ENCODE measurements around the gene TAF15. TPM values are rescaled to one million over a fixed set of nuclear protein-coding genes. Genes with fewer than 3 reads are reported as not detected.

TAF15 gene
- polyA plus RNA-seq (30.8 to 101 TPM (median 57.1 TPM) in 3 replicates), polyA minus RNA-seq (35.9 to 87.8 TPM (median 52.5 TPM) in 3 replicates)
- polyA plus RNA-seq (2011; ENCODE audit: low read depth) = 70.6 TPM
- polyA plus RNA-seq (2011; cell fraction: cytosol; rRNA removed) = 51.2 and 73.6 TPM in 2 replicates
- 129 and 135 TPM in 2 replicates for polyA plus RNA-seq (2011; cell fraction: nucleus; rRNA removed)
- polyA plus RNA-seq (2012; ENCODE audit: low replicate concordance) = 73.0 and 224 TPM in 2 replicates
- 35.7 TPM for polyA minus RNA-seq (2011; cell fraction: cytosol; rRNA and poly(A)+ RNA removed)
- 65.9 and 122 TPM in 2 replicates for polyA minus RNA-seq (2011; cell fraction: nucleus; rRNA and poly(A)+ RNA removed)

DNA sequence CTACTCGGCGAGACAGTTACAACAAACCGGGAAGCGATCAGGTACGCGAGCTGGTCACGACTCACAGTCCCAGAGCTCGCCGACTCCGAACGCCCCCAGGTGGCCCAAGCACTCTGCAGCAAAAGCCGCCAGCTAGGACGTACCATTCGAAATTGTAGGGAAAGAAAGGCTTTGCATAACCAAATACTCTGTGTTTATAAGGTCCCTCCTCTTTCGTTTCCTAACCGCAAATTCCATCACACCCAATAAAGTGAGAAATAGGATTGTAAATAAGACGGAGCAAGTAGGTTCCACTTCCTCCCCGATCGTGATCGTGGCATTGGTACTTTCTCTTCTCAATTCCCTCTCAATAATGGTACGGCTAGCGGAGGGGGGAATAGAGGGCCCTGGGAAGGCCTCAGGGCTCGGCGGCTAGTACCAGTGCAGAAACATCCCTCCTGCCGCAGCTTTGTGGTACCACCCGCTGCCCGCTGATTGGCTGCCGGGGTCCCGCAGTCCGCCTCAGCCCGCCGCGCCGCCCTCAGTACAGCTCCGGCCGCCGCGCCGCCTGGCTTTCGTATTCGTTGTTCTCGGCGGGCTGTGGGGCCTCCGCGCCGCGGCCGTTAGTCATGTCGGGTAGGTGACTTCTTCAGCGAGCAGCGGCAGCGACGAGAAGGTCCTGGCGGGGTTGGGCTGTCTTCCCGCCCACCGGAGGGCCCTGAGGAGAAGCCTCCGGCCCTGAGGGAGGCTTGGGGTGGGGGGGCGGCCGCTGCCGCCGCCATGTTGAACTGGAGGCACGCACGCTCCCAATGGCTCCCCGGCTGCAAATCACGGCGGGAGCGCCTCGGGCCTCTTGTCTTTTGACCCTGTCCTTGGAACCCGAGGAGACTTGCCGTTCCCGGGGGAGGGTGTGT, at the start of gene TAF15:
TSS of gene TAF15 (plus strand) at position 523 of the 893 bp plus-strand sequence. CDS start at position 609, 86 bp downstream.
- peaks cover 30% of the 10 kb centered on the region for H3K4me1 ChIP-seq (ENCODE audit: control insufficient read depth, extremely low read depth, insufficient read depth, low read length)
- dilution Hi-C loops (cut with MboI; ENCODE audit: extremely low pct_ligation_motif_present, low sequenced_read_pairs) = no loop called here

DNA sequence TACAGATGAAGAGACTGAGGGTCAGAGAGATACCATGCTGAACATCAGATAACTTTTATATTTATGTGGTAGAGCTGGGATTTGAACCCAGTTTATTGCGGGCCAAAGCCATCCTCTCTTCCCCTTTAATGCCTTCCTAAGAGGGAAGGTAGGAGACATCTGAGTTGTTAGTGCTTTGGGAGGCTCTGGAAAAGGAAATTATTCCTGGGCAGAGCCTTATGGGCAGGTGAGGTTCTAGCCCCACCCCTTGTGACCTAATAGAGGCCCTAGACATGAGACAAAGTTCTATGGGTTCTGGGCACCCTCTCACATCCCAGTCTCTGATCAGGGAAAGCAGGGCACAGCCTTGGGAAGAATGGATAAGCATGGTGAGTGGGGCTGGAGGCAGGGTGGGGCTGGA, 48.7 kb upstream of the TAF15 start, which contains the start of gene C17orf50:
TSS of gene C17orf50 (plus strand) at position 301 of the 400 bp plus-strand sequence. CDS start at position 356, 55 bp downstream.
- Histone ChIP-seq H3K9me3 (ENCODE audit: control insufficient read depth, low read depth, low read length) (no peaks in the 10 kb centered on the region), H3K79me2 (ENCODE audit: control insufficient read depth, insufficient read depth, low read length) (no peaks in the 10 kb centered on the region), H4K20me1 (ENCODE audit: control insufficient read depth, extremely low read depth, insufficient read depth, low read length) (no peaks in the 10 kb centered on the region), H3K4me2 (ENCODE audit: control insufficient read depth, extremely low read depth, insufficient read depth, low read depth, low read length) (no peak within 1 kb of the TSS), H3K9me1 (ENCODE audit: control insufficient read depth, extremely low read depth, insufficient read depth, low read length) (no peaks in the 10 kb centered on the region), H2AFZ (ENCODE audit: control insufficient read depth, low read length) (no peak within 1 kb of the TSS), H3K27ac (ENCODE audit: control insufficient read depth, insufficient read depth, low read length) (no peak within 1 kb of the TSS), H3K4me3 (ENCODE audit: control insufficient read depth in 2 of 3, extremely low read depth in 1 of 3, insufficient read depth in 2 of 3, low read depth in 1 of 3, low read length in 3 of 3) (no peak within 1 kb of the TSS), H3K36me3 (ENCODE audit: control insufficient read depth in 2 of 2, extremely low read depth in 1 of 2, insufficient read depth in 2 of 2, low read length in 2 of 2) (no peaks in the 10 kb centered on the region), H3K4me1 (ENCODE audit: control insufficient read depth, extremely low read depth, insufficient read depth, low read length) (peaks cover 6% of the 10 kb centered on the region), H3K27me3 (ENCODE audit: control insufficient read depth, extremely low read depth, insufficient read depth, low read length) (no peaks in the 10 kb centered on the region), H3K9ac (ENCODE audit: control insufficient read depth, extremely low read depth, insufficient read depth, low read length) (no peak within 1 kb of the TSS)
- FAIRE-seq (no peak), DNase-seq (ENCODE audit: low read depth, low spot score) (no peak)
- dilution Hi-C loops (cut with MboI; ENCODE audit: extremely low pct_ligation_motif_present, low sequenced_read_pairs) = no loop called here
- no peak for TF ChIP-seq EZH2 (IDR thresholded peaks at IDR 0.05; ENCODE audit: low read length)
- TF ChIP-seq, protein P1, sequence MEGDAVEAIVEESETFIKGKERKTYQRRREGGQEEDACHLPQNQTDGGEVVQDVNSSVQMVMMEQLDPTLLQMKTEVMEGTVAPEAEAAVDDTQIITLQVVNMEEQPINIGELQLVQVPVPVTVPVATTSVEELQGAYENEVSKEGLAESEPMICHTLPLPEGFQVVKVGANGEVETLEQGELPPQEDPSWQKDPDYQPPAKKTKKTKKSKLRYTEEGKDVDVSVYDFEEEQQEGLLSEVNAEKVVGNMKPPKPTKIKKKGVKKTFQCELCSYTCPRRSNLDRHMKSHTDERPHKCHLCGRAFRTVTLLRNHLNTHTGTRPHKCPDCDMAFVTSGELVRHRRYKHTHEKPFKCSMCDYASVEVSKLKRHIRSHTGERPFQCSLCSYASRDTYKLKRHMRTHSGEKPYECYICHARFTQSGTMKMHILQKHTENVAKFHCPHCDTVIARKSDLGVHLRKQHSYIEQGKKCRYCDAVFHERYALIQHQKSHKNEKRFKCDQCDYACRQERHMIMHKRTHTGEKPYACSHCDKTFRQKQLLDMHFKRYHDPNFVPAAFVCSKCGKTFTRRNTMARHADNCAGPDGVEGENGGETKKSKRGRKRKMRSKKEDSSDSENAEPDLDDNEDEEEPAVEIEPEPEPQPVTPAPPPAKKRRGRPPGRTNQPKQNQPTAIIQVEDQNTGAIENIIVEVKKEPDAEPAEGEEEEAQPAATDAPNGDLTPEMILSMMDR (optimal IDR thresholded peaks at IDR 0.05 in 1 of 3, IDR thresholded peaks at IDR 0.05 in 1 of 3, conservative IDR thresholded peaks at IDR 0.05 in 1 of 3; ENCODE audit: extremely low read depth in 1 of 3, insufficient read depth in 2 of 3, low read length in 3 of 3) = no peak

More for the DNA sequence above, at the start of gene TAF15:
- H4K20me1 ChIP-seq (ENCODE audit: control insufficient read depth, extremely low read depth, insufficient read depth, low read length) = peaks cover 6% of the 10 kb centered on the region
- peak within 1 kb of the TSS; percentile 100 for H3K4me2 ChIP-seq (ENCODE audit: control insufficient read depth, extremely low read depth, insufficient read depth, low read depth, low read length)
- H3K79me2 ChIP-seq (ENCODE audit: control insufficient read depth, insufficient read depth, low read length) = peaks cover 49% of the 10 kb centered on the region
- H3K36me3 ChIP-seq (ENCODE audit: control insufficient read depth in 2 of 2, extremely low read depth in 1 of 2, insufficient read depth in 2 of 2, low read length in 2 of 2) = peaks cover 0 to 4% of the 10 kb centered on the region in 2 experiments
- H2AFZ ChIP-seq (ENCODE audit: control insufficient read depth, low read length) = peak within 1 kb of the TSS; percentile 97
- no peak for FAIRE-seq
- peaks cover 2% of the 10 kb centered on the region for H3K9me1 ChIP-seq (ENCODE audit: control insufficient read depth, extremely low read depth, insufficient read depth, low read length)
- peak; percentile 88 for DNase-seq (ENCODE audit: low read depth, low spot score)
- no peaks in the 10 kb centered on the region for H3K9me3 ChIP-seq (ENCODE audit: control insufficient read depth, low read depth, low read length)
- H3K27ac ChIP-seq (ENCODE audit: control insufficient read depth, insufficient read depth, low read length) = peak within 1 kb of the TSS; percentile 99
- H3K4me3 ChIP-seq (ENCODE audit: control insufficient read depth in 2 of 3, extremely low read depth in 1 of 3, insufficient read depth in 2 of 3, low read depth in 1 of 3, low read length in 3 of 3) = peak within 1 kb of the TSS; percentile 75 to 95 (median 92)
- H3K27me3 ChIP-seq (ENCODE audit: control insufficient read depth, extremely low read depth, insufficient read depth, low read length) = no peaks in the 10 kb centered on the region
- no peak for TF ChIP-seq EZH2 (IDR thresholded peaks at IDR 0.05; ENCODE audit: low read length)
- TF ChIP-seq, protein P1 (optimal IDR thresholded peaks at IDR 0.05 in 1 of 3, IDR thresholded peaks at IDR 0.05 in 1 of 3, conservative IDR thresholded peaks at IDR 0.05 in 1 of 3; ENCODE audit: extremely low read depth in 1 of 3, insufficient read depth in 2 of 3, low read length in 3 of 3) = peak; percentile 81 to 88 (median 85)
- peak within 1 kb of the TSS; percentile 96 for H3K9ac ChIP-seq (ENCODE audit: control insufficient read depth, extremely low read depth, insufficient read depth, low read length)

All from keratinocyte (primary cell).